Hepatocyte (in vitro differentiated cells): ENCODE data around the gene GOLGA8J. TPM values are rescaled to one million over a fixed set of nuclear protein-coding genes. Genes with fewer than 3 reads are reported as not detected.
"Not testable (repeated sequence)": the region's sequence is repeated elsewhere in the genome, so short reads cannot be mapped to it uniquely, and the experiment has no call there.

Source experiments
- DNase-seq: peaks from one replicate; pipeline ENCODE4 v3.0.0-alpha.2; 2016; ENCODE audit warnings: low spot score
- H2AFZ ChIP-seq: fragments of 200-600 bp; sonication (generic); 2 replicates; pipeline ENCODE4 v1.6.0; 2016; ENCODE audit warnings: antibody characterized with exemption, mild to moderate bottlenecking
- H3K27ac ChIP-seq: fragments of 200-600 bp; sonication (generic); 2 replicates; pipeline ENCODE4 v1.5.1; 2016; ENCODE audit warnings: mild to moderate bottlenecking
- H3K27me3 ChIP-seq: fragments of 200-600 bp; sonication (generic); 2 replicates; pipeline ENCODE4 v1.6.1; 2016
- H3K36me3 ChIP-seq: fragments of 200-600 bp; sonication (generic); replicated peaks from 2 replicates; pipeline ENCODE4 v1.5.1; 2016; ENCODE audit warnings: low read depth; ENCODE audit not compliant: insufficient read depth
- H3K4me1 ChIP-seq: fragments of 200-600 bp; sonication (generic); 2 replicates; pipeline ENCODE4 v1.5.1; 2016; ENCODE audit warnings: mild to moderate bottlenecking, moderate library complexity; ENCODE audit not compliant: insufficient read depth
- H3K4me2 ChIP-seq: fragments of 200-600 bp; sonication (generic); 2 replicates; pipeline ENCODE4 v1.6.0; 2016
- H3K4me3 ChIP-seq: fragments of 200-600 bp; sonication (generic); 2 replicates; pipeline ENCODE4 v1.5.1; 2016; ENCODE audit warnings: mild to moderate bottlenecking
- H3K79me2 ChIP-seq: fragments of 200-600 bp; sonication (generic); 2 replicates; pipeline ENCODE4 v1.6.0; 2017; ENCODE audit warnings: mild to moderate bottlenecking
- H3K9me2 ChIP-seq: fragments of 200-600 bp; sonication (generic); replicated peaks from 2 replicates; pipeline ENCODE4 v1.6.0; 2017; ENCODE audit warnings: mild to moderate bottlenecking; ENCODE audit not compliant: insufficient read depth
- H3K9me3 ChIP-seq: fragments of 200-600 bp; sonication (generic); 2 replicates; pipeline ENCODE4 v1.5.1; 2016; ENCODE audit warnings: low read depth, mild to moderate bottlenecking
- H4K20me1 ChIP-seq: fragments of 200-600 bp; sonication (generic); 2 replicates; pipeline ENCODE4 v1.6.0; 2016; ENCODE audit warnings: mild to moderate bottlenecking; ENCODE audit not compliant: insufficient read depth, poor library complexity, severe bottlenecking
- EZH2 ChIP-seq: fragments of 200-600 bp; sonication (generic); IDR thresholded peaks from 2 replicates; pipeline ENCODE4 v1.6.1; 2016; ENCODE audit warnings: antibody characterized with exemption, mild to moderate bottlenecking, borderline replicate concordance
- EZH2phosphoT487 ChIP-seq: fragments of 200-600 bp; sonication (generic); IDR thresholded peaks from one replicate; pipeline ENCODE4 v1.6.1; 2018; ENCODE audit warnings: antibody characterized with exemption, mild to moderate bottlenecking, low read depth, moderate library complexity; ENCODE audit not compliant: unreplicated experiment, severe bottlenecking
- WGBS: methylation state at CpG from one replicate; pipeline ENCODE4 v1.1.6; 2016; ENCODE audit warnings: low lambda C conversion rate; ENCODE audit errors: missing lambda C conversion rate; 5-methylcytosine and 5-hydroxymethylcytosine counted together
- polyA plus RNA-seq: library from polyadenylated mRNA; unstranded; fragments of >200 nt; fragmentation: Nextera tagmentation; extraction: Ambion mirVana; gene quantifications from 2 replicates; pipeline ENCODE4 v1.2.1, GENCODE V29; 2016
- total RNA-seq: library from RNA; depleted of rRNA; stranded (reverse); fragments of >200 nt; gene quantifications from 2 replicates; pipeline ENCODE4 v1.2.3, GENCODE V29; 2014
- TF ChIP-seq, protein P1 (sequence below): fragments of 200-600 bp; sonication (generic); IDR thresholded peaks from 2 replicates; pipeline ENCODE4 v1.5.1; 2016; ENCODE audit warnings: antibody characterized with exemption, mild to moderate bottlenecking; ENCODE audit not compliant: poor library complexity

The GOLGA8J gene
- total and polyA plus RNA-seq, 2 experiments from 2014 or later = 0.13 TPM; not detected in 1

DNA sequence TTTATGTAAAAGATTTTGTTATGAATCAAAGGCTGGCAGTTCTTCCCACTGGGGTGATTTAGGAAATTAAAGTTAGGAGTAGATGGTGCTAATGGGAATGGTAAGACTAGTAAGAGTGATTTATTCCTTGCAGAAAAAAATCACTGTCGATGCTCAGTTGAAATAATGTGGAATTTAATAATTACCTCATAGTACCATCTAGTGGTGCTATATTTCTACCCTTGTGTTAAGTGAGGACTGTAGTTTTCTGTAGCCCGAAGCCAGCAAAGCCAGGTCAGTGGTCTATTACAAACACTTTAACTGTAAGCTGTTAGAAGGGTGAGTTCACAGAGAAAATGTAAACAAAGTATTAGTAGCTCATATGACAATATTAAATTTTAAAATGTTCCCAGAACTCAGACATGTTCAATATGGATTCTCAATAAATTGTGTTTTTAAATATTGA, 39.5 kb upstream of the GOLGA8J start:
- no peak overlapping the region for H3K27ac ChIP-seq
- H3K9me2 ChIP-seq = no peaks in the 10 kb centered on the region
- no peaks in the 10 kb centered on the region for H3K4me1 ChIP-seq
- no peak overlapping the region for H3K4me2 ChIP-seq
- H3K36me3 ChIP-seq = no peaks in the 10 kb centered on the region
- H3K79me2 ChIP-seq = no peaks in the 10 kb centered on the region
- H3K27me3 ChIP-seq = no peaks in the 10 kb centered on the region
- no peak overlapping the region for H3K4me3 ChIP-seq
- no peak overlapping the region for H2AFZ ChIP-seq
- no peak for DNase-seq
- 42% methylated on average over 2 of the region's 2 CpGs for WGBS
- H3K9me3 ChIP-seq = no peaks in the 10 kb centered on the region
- no peak for TF ChIP-seq EZH2phosphoT487
- TF ChIP-seq, protein P1, sequence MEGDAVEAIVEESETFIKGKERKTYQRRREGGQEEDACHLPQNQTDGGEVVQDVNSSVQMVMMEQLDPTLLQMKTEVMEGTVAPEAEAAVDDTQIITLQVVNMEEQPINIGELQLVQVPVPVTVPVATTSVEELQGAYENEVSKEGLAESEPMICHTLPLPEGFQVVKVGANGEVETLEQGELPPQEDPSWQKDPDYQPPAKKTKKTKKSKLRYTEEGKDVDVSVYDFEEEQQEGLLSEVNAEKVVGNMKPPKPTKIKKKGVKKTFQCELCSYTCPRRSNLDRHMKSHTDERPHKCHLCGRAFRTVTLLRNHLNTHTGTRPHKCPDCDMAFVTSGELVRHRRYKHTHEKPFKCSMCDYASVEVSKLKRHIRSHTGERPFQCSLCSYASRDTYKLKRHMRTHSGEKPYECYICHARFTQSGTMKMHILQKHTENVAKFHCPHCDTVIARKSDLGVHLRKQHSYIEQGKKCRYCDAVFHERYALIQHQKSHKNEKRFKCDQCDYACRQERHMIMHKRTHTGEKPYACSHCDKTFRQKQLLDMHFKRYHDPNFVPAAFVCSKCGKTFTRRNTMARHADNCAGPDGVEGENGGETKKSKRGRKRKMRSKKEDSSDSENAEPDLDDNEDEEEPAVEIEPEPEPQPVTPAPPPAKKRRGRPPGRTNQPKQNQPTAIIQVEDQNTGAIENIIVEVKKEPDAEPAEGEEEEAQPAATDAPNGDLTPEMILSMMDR = peak; percentile 41
- no peak for TF ChIP-seq EZH2
- no peaks in the 10 kb centered on the region for H4K20me1 ChIP-seq

DNA sequence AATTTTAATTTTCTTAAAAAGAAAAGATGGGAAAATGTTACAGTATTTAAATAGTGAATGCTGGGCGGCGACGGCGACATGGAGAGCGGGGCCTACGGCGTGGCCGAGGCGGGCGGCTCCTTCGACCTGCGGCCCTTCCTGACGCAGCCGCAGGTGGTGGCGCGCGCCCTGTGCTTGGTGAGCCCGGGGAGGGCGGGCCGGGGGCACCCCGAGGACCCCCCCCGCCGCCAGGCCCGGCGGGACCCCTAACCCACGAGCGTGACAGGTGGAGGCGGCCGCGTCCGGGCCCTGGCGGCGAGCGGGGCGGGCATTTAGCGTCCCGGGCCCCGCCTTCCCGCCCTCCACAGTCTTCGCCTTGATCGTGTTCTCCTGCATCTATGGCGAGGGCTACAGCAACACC, 38.4 kb upstream of the GOLGA8J start:
- H3K36me3 ChIP-seq = no peaks in the 10 kb centered on the region
- H3K4me1 ChIP-seq = no peaks in the 10 kb centered on the region
- no peak overlapping the region for H3K27ac ChIP-seq
- H3K9me2 ChIP-seq = no peaks in the 10 kb centered on the region
- no peak for DNase-seq
- no peak overlapping the region for H3K4me3 ChIP-seq
- no peaks in the 10 kb centered on the region for H3K9me3 ChIP-seq
- no peaks in the 10 kb centered on the region for H3K79me2 ChIP-seq
- no peak overlapping the region for H2AFZ ChIP-seq
- WGBS = 97% methylated on average over 17 of the region's 42 CpGs
- no peak overlapping the region for H3K4me2 ChIP-seq
- no peaks in the 10 kb centered on the region for H4K20me1 ChIP-seq
- no peaks in the 10 kb centered on the region for H3K27me3 ChIP-seq
- TF ChIP-seq, protein P1 = no peak
- TF ChIP-seq EZH2phosphoT487 (no peak), EZH2 (no peak)

DNA sequence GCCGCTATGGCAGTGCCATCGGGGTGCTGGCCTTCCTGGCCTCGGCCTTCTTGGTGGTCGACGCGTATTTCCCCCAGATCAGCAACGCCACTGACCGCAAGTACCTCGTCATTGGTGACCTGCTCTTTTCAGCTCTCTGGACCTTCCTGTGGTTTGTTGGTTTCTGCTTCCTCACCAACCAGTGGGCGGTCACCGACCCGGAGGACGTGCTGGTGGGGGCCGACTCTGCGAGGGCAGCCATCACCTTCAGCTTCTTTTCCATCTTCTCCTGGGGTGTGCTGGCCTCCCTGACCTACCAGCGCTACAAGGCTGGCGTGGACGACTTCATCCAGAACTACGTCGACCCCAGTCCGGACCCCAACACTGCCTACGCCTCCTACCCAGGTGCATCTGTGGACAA, 37.9 kb upstream of the GOLGA8J start:
- H3K4me3 ChIP-seq, H2AFZ ChIP-seq, H4K20me1 ChIP-seq, H3K4me2 ChIP-seq, H3K27me3 ChIP-seq, H3K9me3 ChIP-seq, H3K79me2 ChIP-seq, H3K9me2 ChIP-seq, DNase-seq, H3K27ac ChIP-seq, H3K36me3 ChIP-seq, H3K4me1 ChIP-seq: not testable (repeated sequence)
- 98% methylated on average over 22 of the region's 22 CpGs for WGBS

DNA sequence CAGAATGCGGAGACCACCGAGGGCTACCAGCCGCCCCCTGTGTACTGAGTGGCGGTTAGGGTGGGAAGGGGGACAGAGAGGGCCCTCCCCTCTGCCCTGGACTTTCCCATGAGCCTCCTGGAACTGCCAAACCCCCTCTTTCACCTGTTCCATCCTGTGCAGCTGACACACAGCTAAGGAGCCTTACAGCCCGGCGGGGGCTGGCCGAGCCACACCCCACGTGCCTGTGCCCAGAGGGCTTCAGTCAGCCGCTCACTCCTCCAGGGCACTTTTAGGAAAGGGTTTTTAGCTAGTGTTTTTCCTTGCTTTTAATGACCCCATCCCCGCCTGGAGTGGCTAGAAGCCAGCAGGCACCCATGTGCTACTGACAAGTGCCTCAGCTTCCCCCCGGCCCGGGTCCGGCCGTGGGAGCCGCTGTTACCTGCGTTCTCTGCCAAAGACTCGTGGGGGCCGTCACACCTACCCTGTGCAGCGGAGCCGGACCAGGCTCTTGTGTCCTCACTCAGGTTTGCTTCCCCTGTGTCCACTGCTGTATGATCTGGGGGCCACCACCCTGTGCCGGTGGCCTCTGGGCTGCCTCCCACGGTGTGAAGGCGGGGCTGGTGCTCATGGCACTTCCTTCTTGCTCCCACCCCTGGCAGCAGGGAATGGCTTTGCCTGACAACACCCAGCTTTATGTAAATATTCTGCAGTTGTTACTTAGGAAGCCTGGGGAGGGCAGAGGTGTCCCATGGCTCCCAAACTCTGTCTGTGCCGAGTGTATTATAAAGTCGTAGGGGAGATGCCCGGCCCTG, 37.3 kb upstream of the GOLGA8J start:
- not testable (repeated sequence) for DNase-seq, H3K79me2 ChIP-seq, H3K9me2 ChIP-seq, H2AFZ ChIP-seq, H4K20me1 ChIP-seq, H3K4me1 ChIP-seq, H3K27ac ChIP-seq, H3K36me3 ChIP-seq, H3K4me2 ChIP-seq, H3K9me3 ChIP-seq, H3K27me3 ChIP-seq, H3K4me3 ChIP-seq
- 79% methylated on average over 26 of the region's 26 CpGs for WGBS
